Stimulated activated CD8-positive, alpha-beta memory T cell treated with anti-CD3 and anti-CD28 coated beads, Interleukin-12 subunit alpha, Interleukin-12 subunit beta, amount 100 ng/mL, for 4 hours (primary cell): ENCODE data around the gene NLRC3.
A peak's percentile ranks its signal among the peaks of the same experiment; 100 is the strongest.
"Not testable (repeated sequence)": the region's sequence is repeated elsewhere in the genome, so short reads cannot be mapped to it uniquely, and the experiment has no call there.

ENCODE experiments used
- DNase-seq: peaks from one replicate; pipeline ENCODE4 v3.0.0-alpha.2; 2020; ENCODE audit warnings: low read depth

Gene NLRC3

GRCh38 chr16:3513892-3514583 is 63.2 kb downstream of the NLRC3 start:
- no peak for DNase-seq

- DNase-seq = no peak
Measured at GRCh38 chr16:3511286-3512180, 65.7 kb downstream of the NLRC3 start.

GRCh38 chr16:3510416-3510815 is 66.8 kb downstream of the NLRC3 start:
- DNase-seq = no peak

GRCh38 chr16:3509470-3509928 is 67.7 kb downstream of the NLRC3 start:
- DNase-seq = peak; percentile 33

GRCh38 chr16:3508736-3509135 is 68.5 kb downstream of the NLRC3 start:
- DNase-seq = no peak

GRCh38 chr16:3503523-3503922 is 73.7 kb downstream of the NLRC3 start:
- no peak for DNase-seq

GRCh38 chr16:3501783-3502400 is 75.3 kb downstream of the NLRC3 start:
- no peak for DNase-seq

GRCh38 chr16:3501412-3501761 is 75.8 kb downstream of the NLRC3 start:
- not testable (repeated sequence) for DNase-seq

- DNase-seq = no peak
Measured at GRCh38 chr16:3498988-3499387, 78.2 kb downstream of the NLRC3 start.

- no peak for DNase-seq
Measured at GRCh38 chr16:3497771-3498170, 79.4 kb downstream of the NLRC3 start.

GRCh38 chr16:3496386-3496785 is 80.8 kb downstream of the NLRC3 start:
- DNase-seq = no peak

GRCh38 chr16:3495176-3495575 is 82.0 kb downstream of the NLRC3 start, which contains the start of gene C16orf90:
C16orf90 (minus strand) TSS chr16:3495489; CDS start chr16:3495421, 68 bp downstream.
- DNase-seq = no peak

GRCh38 chr16:3494386-3494973 is 82.7 kb downstream of the NLRC3 start:
- DNase-seq = no peak

GRCh38 chr16:3492356-3492755 is 84.8 kb downstream of the NLRC3 start:
- DNase-seq = no peak

GRCh38 chr16:3490911-3491629 is 86.1 kb downstream of the NLRC3 start:
- DNase-seq = no peak
